ENCODE data around the gene KRT1.

- no peak for TF ChIP-seq CTCF (IDR thresholded peaks at IDR 0.05; ENCODE audit: poor library complexity, severe bottlenecking)
- TF ChIP-seq, protein P1, sequence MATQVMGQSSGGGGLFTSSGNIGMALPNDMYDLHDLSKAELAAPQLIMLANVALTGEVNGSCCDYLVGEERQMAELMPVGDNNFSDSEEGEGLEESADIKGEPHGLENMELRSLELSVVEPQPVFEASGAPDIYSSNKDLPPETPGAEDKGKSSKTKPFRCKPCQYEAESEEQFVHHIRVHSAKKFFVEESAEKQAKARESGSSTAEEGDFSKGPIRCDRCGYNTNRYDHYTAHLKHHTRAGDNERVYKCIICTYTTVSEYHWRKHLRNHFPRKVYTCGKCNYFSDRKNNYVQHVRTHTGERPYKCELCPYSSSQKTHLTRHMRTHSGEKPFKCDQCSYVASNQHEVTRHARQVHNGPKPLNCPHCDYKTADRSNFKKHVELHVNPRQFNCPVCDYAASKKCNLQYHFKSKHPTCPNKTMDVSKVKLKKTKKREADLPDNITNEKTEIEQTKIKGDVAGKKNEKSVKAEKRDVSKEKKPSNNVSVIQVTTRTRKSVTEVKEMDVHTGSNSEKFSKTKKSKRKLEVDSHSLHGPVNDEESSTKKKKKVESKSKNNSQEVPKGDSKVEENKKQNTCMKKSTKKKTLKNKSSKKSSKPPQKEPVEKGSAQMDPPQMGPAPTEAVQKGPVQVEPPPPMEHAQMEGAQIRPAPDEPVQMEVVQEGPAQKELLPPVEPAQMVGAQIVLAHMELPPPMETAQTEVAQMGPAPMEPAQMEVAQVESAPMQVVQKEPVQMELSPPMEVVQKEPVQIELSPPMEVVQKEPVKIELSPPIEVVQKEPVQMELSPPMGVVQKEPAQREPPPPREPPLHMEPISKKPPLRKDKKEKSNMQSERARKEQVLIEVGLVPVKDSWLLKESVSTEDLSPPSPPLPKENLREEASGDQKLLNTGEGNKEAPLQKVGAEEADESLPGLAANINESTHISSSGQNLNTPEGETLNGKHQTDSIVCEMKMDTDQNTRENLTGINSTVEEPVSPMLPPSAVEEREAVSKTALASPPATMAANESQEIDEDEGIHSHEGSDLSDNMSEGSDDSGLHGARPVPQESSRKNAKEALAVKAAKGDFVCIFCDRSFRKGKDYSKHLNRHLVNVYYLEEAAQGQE (IDR thresholded peaks at IDR 0.05; ENCODE audit: borderline replicate concordance) = no peak
Measured at GRCh38 chr12:52688481-52688880, 8.3 kb upstream of the KRT1 start.

Measured in neural cell (in vitro differentiated cells).